ENCODE data around the gene PTPRG. TPM values are rescaled to one million over a fixed set of nuclear protein-coding genes. Genes with fewer than 3 reads are reported as not detected.

The PTPRG gene
- total and polyA plus RNA-seq, 2 experiments from 2014 or later, result 24.4 to 131 TPM

DNA sequence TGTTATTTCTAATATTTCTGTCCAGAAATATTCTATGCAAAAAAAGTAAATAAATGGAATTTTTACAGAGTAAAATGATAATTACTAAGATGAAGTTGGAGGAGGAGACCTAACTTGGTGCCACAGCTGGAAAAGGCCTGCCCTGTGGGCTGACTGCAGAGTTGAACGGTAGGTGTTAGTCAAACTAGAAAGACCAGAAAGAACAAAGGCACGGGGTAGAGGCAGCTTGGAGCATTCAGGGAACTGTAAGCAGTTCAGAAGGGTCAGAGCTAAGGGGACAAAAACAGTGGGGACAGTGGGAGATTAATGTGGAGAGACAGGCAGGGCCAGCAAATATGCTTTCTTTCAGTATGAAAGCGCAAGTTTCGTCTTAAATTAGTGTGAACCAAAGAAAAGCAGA is 39.3 kb upstream of the PTPRG start:
- peak; percentile 91 for ATAC-seq
- peaks cover 15% of the 10 kb centered on the region for H3K4me1 ChIP-seq (ENCODE audit: insufficient read depth)
- Mint-ChIP-seq H3K27me3 (ENCODE audit: insufficient read depth, low read depth, poor library complexity) (no peaks in the 10 kb centered on the region), H3K9me3 (no peaks in the 10 kb centered on the region; the same call in 2 of the 3 replicates), H3K27ac (peak overlapping the region; percentile 33), H3K4me3 (no peak overlapping the region; the same call in 2 of the 3 replicates), H3K4me1 (peaks cover 25% of the 10 kb centered on the region), H3K36me3 (ENCODE audit: low read depth) (no peaks in the 10 kb centered on the region)
- H3K27ac ChIP-seq (ENCODE audit: low read depth), result no peak overlapping the region
- H3K36me3 ChIP-seq (ENCODE audit: insufficient read depth), result no peaks in the 10 kb centered on the region
- no peaks in the 10 kb centered on the region for H4K20me1 ChIP-seq (replicated peaks; ENCODE audit: insufficient read depth)
- no peaks in the 10 kb centered on the region for H3K27me3 ChIP-seq (ENCODE audit: insufficient read depth)
- TF ChIP-seq, protein P1, sequence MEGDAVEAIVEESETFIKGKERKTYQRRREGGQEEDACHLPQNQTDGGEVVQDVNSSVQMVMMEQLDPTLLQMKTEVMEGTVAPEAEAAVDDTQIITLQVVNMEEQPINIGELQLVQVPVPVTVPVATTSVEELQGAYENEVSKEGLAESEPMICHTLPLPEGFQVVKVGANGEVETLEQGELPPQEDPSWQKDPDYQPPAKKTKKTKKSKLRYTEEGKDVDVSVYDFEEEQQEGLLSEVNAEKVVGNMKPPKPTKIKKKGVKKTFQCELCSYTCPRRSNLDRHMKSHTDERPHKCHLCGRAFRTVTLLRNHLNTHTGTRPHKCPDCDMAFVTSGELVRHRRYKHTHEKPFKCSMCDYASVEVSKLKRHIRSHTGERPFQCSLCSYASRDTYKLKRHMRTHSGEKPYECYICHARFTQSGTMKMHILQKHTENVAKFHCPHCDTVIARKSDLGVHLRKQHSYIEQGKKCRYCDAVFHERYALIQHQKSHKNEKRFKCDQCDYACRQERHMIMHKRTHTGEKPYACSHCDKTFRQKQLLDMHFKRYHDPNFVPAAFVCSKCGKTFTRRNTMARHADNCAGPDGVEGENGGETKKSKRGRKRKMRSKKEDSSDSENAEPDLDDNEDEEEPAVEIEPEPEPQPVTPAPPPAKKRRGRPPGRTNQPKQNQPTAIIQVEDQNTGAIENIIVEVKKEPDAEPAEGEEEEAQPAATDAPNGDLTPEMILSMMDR (conservative IDR thresholded peaks at IDR 0.05; ENCODE audit: low read depth in 2 of 2), result no peak
- TF ChIP-seq, protein P2, sequence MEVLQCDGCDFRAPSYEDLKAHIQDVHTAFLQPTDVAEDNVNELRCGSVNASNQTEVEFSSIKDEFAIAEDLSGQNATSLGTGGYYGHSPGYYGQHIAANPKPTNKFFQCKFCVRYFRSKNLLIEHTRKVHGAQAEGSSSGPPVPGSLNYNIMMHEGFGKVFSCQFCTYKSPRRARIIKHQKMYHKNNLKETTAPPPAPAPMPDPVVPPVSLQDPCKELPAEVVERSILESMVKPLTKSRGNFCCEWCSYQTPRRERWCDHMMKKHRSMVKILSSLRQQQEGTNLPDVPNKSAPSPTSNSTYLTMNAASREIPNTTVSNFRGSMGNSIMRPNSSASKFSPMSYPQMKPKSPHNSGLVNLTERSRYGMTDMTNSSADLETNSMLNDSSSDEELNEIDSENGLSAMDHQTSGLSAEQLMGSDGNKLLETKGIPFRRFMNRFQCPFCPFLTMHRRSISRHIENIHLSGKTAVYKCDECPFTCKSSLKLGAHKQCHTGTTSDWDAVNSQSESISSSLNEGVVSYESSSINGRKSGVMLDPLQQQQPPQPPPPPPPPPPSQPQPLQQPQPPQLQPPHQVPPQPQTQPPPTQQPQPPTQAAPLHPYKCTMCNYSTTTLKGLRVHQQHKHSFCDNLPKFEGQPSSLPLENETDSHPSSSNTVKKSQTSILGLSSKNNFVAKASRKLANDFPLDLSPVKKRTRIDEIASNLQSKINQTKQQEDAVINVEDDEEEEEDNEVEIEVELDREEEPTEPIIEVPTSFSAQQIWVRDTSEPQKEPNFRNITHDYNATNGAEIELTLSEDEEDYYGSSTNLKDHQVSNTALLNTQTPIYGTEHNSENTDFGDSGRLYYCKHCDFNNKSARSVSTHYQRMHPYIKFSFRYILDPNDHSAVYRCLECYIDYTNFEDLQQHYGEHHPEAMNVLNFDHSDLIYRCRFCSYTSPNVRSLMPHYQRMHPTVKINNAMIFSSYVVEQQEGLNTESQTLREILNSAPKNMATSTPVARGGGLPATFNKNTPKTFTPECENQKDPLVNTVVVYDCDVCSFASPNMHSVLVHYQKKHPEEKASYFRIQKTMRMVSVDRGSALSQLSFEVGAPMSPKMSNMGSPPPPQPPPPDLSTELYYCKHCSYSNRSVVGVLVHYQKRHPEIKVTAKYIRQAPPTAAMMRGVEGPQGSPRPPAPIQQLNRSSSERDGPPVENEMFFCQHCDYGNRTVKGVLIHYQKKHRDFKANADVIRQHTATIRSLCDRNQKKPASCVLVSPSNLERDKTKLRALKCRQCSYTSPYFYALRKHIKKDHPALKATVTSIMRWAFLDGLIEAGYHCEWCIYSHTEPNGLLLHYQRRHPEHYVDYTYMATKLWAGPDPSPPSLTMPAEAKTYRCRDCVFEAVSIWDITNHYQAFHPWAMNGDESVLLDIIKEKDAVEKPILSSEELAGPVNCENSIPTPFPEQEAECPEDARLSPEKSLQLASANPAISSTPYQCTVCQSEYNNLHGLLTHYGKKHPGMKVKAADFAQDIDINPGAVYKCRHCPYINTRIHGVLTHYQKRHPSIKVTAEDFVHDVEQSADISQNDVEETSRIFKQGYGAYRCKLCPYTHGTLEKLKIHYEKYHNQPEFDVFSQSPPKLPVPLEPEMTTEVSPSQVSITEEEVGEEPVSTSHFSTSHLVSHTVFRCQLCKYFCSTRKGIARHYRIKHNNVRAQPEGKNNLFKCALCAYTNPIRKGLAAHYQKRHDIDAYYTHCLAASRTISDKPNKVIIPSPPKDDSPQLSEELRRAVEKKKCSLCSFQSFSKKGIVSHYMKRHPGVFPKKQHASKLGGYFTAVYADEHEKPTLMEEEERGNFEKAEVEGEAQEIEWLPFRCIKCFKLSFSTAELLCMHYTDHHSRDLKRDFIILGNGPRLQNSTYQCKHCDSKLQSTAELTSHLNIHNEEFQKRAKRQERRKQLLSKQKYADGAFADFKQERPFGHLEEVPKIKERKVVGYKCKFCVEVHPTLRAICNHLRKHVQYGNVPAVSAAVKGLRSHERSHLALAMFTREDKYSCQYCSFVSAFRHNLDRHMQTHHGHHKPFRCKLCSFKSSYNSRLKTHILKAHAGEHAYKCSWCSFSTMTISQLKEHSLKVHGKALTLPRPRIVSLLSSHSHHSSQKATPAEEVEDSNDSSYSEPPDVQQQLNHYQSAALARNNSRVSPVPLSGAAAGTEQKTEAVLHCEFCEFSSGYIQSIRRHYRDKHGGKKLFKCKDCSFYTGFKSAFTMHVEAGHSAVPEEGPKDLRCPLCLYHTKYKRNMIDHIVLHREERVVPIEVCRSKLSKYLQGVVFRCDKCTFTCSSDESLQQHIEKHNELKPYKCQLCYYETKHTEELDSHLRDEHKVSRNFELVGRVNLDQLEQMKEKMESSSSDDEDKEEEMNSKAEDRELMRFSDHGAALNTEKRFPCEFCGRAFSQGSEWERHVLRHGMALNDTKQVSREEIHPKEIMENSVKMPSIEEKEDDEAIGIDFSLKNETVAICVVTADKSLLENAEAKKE (CRISPR knock-in tag; IDR thresholded peaks at IDR 0.05), result no peak
- no peak for TF ChIP-seq EZH2 (IDR thresholded peaks at IDR 0.05; ENCODE audit: low read depth, unreplicated experiment)
- TF ChIP-seq, protein P3, sequence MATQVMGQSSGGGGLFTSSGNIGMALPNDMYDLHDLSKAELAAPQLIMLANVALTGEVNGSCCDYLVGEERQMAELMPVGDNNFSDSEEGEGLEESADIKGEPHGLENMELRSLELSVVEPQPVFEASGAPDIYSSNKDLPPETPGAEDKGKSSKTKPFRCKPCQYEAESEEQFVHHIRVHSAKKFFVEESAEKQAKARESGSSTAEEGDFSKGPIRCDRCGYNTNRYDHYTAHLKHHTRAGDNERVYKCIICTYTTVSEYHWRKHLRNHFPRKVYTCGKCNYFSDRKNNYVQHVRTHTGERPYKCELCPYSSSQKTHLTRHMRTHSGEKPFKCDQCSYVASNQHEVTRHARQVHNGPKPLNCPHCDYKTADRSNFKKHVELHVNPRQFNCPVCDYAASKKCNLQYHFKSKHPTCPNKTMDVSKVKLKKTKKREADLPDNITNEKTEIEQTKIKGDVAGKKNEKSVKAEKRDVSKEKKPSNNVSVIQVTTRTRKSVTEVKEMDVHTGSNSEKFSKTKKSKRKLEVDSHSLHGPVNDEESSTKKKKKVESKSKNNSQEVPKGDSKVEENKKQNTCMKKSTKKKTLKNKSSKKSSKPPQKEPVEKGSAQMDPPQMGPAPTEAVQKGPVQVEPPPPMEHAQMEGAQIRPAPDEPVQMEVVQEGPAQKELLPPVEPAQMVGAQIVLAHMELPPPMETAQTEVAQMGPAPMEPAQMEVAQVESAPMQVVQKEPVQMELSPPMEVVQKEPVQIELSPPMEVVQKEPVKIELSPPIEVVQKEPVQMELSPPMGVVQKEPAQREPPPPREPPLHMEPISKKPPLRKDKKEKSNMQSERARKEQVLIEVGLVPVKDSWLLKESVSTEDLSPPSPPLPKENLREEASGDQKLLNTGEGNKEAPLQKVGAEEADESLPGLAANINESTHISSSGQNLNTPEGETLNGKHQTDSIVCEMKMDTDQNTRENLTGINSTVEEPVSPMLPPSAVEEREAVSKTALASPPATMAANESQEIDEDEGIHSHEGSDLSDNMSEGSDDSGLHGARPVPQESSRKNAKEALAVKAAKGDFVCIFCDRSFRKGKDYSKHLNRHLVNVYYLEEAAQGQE (IDR thresholded peaks at IDR 0.05; ENCODE audit: unreplicated experiment), result no peak
- no peak for TF ChIP-seq ZNF114 (CRISPR knock-in tag; IDR thresholded peaks at IDR 0.05)
- TF ChIP-seq, protein P4, sequence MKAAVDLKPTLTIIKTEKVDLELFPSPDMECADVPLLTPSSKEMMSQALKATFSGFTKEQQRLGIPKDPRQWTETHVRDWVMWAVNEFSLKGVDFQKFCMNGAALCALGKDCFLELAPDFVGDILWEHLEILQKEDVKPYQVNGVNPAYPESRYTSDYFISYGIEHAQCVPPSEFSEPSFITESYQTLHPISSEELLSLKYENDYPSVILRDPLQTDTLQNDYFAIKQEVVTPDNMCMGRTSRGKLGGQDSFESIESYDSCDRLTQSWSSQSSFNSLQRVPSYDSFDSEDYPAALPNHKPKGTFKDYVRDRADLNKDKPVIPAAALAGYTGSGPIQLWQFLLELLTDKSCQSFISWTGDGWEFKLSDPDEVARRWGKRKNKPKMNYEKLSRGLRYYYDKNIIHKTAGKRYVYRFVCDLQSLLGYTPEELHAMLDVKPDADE (IDR thresholded peaks at IDR 0.05), result no peak
- no peak for TF ChIP-seq JUNB (IDR thresholded peaks at IDR 0.05; ENCODE audit: unreplicated experiment)
- no peak for TF ChIP-seq POLR2AphosphoS5 (IDR thresholded peaks at IDR 0.05; ENCODE audit: low read depth)
- no peak for TF ChIP-seq EZH2phosphoT487 (IDR thresholded peaks at IDR 0.05; ENCODE audit: unreplicated experiment)
- TF ChIP-seq NANOG (IDR thresholded peaks at IDR 0.05; ENCODE audit: borderline replicate concordance), result no peak
- no peak for TF ChIP-seq ZNF331 (CRISPR knock-in tag; IDR thresholded peaks at IDR 0.05; ENCODE audit: low read depth)
- no peak for TF ChIP-seq STAT1 (IDR thresholded peaks at IDR 0.05; ENCODE audit: unreplicated experiment)
- TF ChIP-seq CREB1 (CRISPR knock-in tag; IDR thresholded peaks at IDR 0.05; ENCODE audit: low read depth), result no peak
- H3F3A ChIP-seq (replicated peaks; ENCODE audit: low read depth), result no peaks in the 10 kb centered on the region
- no peaks in the 10 kb centered on the region for H3K9me2 ChIP-seq (ENCODE audit: insufficient read depth)
- H3K79me2 ChIP-seq (replicated peaks; ENCODE audit: insufficient read depth), result no peaks in the 10 kb centered on the region
- DNase-seq (ENCODE audit: low spot score), result peak; percentile 34
- H3K4me2 ChIP-seq, result 0 out of 2 replicates have a peak overlapping the region, but pooled peaks have one; percentile 14
- no peak overlapping the region for H3K4me3 ChIP-seq
- no peak overlapping the region for H2AFZ ChIP-seq

Data from GM23338 (cell line).